Mucosa of rectum (tissue), 2 donors: ENCODE data around the gene PGGHG.
"Not testable (repeated sequence)": the region's sequence is repeated elsewhere in the genome, so short reads cannot be mapped to it uniquely, and the experiment has no call there.

Experiments
- H3K27ac ChIP-seq, 2 donors: one replicate each; pipeline ENCODE4 v1.7.0; 2013; ENCODE audit warnings: inconsistent platforms in 2 of 2, low read depth in 2 of 2, low read length in 2 of 2
- H3K27me3 ChIP-seq, 2 donors: one replicate each; pipeline ENCODE4 v1.7.0; 2013; ENCODE audit warnings: low read length in 2 of 2; ENCODE audit not compliant: control insufficient read depth in 2 of 2, insufficient read depth in 2 of 2
- H3K36me3 ChIP-seq, 2 donors: one replicate each; pipeline ENCODE4 v1.7.0; 2013; ENCODE audit warnings: low read length in 2 of 2; ENCODE audit not compliant: control insufficient read depth in 2 of 2, insufficient read depth in 2 of 2
- H3K4me1 ChIP-seq, 2 donors: one replicate each; pipeline ENCODE4 v1.7.0; 2013; ENCODE audit warnings: low read length in 2 of 2, mild to moderate bottlenecking in 1 of 2; ENCODE audit not compliant: control insufficient read depth in 2 of 2, insufficient read depth in 2 of 2
- H3K4me3 ChIP-seq, 2 donors: one replicate each; pipeline ENCODE4 v1.7.0; 2013; ENCODE audit warnings: low read length in 2 of 2
- H3K9ac ChIP-seq, 2 donors: one replicate each; pipeline ENCODE4 v1.7.0; 2013; ENCODE audit warnings: low read length in 2 of 2, low read depth in 1 of 2, mild to moderate bottlenecking in 1 of 2
- H3K9me3 ChIP-seq, 2 donors: one replicate each; pipeline ENCODE4 v1.7.0; 2013; ENCODE audit warnings: low read length in 2 of 2; ENCODE audit not compliant: control insufficient read depth in 2 of 2
- donor health status: healthy.
- donor health status: Normal muscosa, but diverticular disease.

The PGGHG gene

DNA sequence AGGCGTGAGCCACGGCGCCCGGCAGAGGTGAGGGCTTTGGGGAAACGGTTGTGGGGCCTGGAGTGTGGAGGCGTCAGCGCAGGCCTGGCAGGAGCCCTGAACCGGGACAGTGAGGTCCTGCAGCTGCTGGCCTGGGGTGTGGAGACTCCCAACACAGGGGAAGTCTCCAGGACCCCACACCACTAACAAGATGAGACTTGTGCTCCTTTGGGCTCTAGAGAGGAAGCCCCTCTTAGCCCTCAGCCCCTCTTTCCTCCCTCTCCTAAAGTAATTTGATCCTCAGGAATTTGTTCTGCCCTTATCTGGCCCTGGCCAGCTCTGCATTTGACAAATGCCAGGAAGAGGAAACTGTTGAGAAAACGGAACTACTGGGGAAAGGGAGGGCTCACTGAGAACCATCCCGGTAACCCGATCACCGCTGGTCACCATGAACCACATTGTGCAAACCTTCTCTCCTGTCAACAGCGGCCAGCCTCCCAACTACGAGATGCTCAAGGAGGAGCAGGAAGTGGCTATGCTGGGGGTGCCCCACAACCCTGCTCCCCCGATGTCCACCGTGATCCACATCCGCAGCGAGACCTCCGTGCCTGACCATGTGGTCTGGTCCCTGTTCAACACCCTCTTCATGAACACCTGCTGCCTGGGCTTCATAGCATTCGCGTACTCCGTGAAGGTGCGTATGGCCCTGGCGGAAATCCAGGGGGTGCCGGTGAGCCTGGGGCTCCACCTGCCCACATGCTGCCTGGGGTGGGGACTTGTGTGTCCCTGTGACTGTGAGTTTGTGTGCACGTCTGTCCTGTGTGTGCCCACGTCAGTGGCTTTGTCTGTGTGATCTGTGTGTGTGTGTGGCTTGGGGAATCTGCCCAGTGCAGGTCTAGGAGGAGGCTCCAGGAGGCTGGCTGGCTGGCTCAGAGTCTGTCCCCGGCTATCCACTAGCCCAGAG lies 19.1 kb downstream of the PGGHG start, which contains the start of gene IFITM2:
TSS of gene IFITM2 (plus strand) at position 51 of the 943 bp plus-strand sequence. CDS start at position 428, 377 bp downstream.
- peak within 1 kb of the TSS in 1 of 2 donors; percentile 73 for H3K9ac ChIP-seq
- peaks cover 16 to 27% of the 10 kb centered on the region in 2 donors for H3K4me1 ChIP-seq
- not testable (repeated sequence) for H3K9me3 ChIP-seq, H3K36me3 ChIP-seq, H3K27me3 ChIP-seq
- peak within 1 kb of the TSS; percentile 58 to 71 for H3K4me3 ChIP-seq
- H3K27ac ChIP-seq = peak within 1 kb of the TSS; percentile 79 to 85

DNA sequence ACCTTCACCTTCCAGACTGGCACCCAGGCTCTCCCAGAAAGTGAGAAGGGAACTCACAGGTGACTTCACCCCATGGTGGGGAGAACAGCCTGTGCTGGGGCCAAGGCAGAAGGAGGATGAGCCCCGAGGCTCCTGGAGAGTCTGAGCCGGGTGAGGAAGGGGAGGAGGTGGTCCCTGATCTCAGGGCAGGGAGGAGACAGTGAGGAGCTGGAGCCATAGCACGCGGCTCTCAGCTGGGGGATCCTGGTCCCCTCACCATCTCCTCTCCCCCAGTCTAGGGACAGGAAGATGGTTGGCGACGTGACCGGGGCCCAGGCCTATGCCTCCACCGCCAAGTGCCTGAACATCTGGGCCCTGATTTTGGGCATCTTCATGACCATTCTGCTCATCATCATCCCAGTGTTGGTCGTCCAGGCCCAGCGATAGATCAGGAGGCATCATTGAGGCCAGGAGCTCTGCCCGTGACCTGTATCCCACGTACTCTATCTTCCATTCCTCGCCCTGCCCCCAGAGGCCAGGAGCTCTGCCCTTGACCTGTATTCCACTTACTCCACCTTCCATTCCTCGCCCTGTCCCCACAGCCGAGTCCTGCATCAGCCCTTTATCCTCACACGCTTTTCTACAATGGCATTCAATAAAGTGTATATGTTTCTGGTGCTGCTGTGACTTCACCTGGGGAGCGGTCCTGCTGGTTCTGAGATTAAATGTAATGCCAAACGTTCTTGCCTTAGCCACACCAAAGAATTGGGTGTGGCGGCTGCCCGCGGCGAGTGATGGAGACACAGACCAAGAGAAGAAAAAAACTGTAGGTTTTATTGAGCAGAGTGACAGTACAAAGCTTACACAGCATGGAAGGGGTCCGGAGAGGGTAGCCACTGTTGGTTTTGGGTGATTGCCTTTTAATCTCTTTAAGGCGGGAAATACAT lies 20.1 kb downstream of the PGGHG start:
- peak overlapping the region in 1 of 2 donors; percentile 58 for H3K9ac ChIP-seq
- H3K9me3 ChIP-seq, H3K36me3 ChIP-seq, H3K27me3 ChIP-seq: not testable (repeated sequence)
- H3K27ac ChIP-seq = peak overlapping the region; percentile 45 to 85
- peak overlapping the region; percentile 49 to 69 for H3K4me3 ChIP-seq
- peaks cover 24 to 36% of the 10 kb centered on the region in 2 donors for H3K4me1 ChIP-seq

DNA sequence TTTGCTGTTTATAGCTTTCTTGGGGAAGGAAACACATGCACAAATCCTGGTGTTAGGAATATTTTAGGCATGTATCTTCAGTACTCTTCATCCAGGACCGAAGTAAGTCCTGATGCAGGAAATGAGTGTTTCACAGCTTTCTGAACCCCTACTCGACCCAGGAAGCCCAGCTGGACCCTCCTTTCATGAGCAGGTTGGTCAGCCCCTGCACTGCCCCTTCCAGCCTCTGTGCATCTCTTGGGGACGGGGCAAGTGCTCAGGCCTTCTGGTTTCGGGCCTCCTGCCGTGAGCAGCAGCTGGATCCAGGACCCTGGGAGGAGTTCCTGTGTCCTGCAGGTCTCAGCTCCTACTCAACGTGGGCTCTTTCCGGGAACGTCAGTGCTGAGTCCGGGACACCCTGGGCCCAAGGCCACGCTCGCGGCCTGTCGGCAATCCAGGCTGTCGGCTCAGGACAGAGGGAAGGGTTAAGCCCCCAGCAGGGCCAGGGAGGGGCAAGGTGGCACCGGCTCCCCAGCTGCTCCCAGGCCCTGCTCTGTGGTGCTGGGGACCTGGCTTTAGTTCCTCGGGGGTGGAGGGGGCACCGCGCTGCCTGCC lies 21.1 kb downstream of the PGGHG start:
- peak overlapping the region; percentile 46 to 69 for H3K4me3 ChIP-seq
- peak overlapping the region; percentile 21 to 45 for H3K27ac ChIP-seq
- not testable (repeated sequence) for H3K36me3 ChIP-seq, H3K27me3 ChIP-seq, H3K9me3 ChIP-seq
- peaks cover 24 to 43% of the 10 kb centered on the region in 2 donors for H3K4me1 ChIP-seq
- H3K9ac ChIP-seq = peak overlapping the region; percentile 52 to 56

DNA sequence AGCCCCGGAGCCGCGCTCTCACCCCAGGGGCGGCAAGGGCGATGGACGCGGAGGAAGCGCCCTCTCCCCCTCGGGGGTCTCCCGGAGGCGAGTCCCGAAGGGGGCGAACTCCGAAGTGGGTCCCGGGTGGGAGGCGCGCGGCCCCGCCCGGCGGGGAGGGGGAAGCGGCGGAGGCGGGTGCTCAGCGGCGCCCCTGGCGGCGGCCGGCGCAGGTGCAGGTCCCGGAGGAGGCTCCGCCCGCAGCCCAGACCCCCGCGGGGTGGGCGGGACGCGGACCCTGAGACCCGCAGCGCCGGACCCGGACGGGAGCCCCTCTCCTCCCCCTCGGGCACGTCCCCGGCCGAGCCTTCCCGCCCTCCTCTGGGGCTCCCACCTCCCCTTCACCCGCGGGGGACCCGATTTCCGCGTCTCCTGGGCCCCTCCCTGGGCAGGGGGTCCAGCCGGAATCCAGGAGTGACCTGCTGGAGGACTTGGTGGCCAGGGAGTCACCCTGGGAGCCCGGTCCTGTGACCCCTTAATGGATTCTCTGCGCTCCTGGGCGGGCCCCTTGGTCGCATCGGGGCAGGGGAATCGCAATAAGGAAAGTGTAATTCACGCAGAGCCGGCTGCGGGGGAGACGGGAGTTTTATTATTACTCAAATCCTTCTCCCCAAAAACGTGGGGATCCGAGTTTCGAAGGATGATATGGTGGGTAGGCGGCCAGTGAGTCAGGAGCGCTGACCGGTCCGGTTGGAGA lies 22.3 kb downstream of the PGGHG start:
- H3K27ac ChIP-seq = peak overlapping the region; percentile 81 to 84

DNA sequence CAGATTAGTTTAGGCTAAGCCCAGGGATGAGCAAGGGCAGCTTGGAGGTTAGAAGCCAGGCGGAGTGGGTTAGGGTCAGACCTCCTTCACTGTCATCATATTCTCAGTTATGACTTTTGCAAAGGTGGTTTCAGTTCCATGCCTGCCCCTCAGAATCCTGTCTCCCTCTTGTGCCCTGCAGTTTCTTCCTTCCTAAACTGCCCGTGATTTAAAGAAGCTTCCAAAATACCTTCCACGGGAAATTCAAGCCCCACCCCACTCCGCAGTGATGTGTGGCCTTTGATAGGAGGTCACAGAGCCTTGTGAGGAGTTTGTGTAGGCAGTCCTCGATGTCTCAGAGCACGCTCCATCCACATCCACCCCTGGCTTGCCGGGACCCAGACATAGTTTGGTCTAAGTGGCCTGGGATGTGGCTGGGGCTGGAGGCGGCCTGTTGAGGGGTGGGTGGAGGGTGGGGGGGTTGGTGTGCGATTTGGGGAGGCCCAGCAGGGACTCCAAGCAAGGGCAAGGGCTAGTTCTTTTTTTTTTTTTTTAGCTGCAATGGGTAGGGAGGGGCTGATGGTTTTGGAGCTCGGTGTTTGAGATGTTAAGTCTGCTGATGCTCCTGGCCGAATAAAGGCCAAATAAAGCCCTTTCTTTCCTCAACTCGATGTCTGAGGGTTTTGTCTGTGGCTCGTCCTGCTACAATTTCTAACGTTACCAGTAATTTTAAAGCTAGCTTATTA lies 23.3 kb downstream of the PGGHG start:
- Histone ChIP-seq H3K9ac (peak overlapping the region; percentile 15 to 31), H3K4me1 (peaks cover 22 to 55% of the 10 kb centered on the region in 2 donors), H3K4me3 (peak overlapping the region in 1 of 2 donors; percentile 2), H3K27me3 (no peaks in the 10 kb centered on the region), H3K9me3 (no peaks in the 10 kb centered on the region), H3K27ac (peak overlapping the region; percentile 81 to 84), H3K36me3 (peaks cover 0 to 2% of the 10 kb centered on the region in 2 donors)

More for the DNA sequence above, 22.3 kb downstream of the PGGHG start:
- Histone ChIP-seq H3K9ac (peak overlapping the region in 1 of 2 donors; percentile 31), H3K4me1 (peaks cover 26 to 50% of the 10 kb centered on the region in 2 donors), H3K4me3 (peak overlapping the region; percentile 2 to 38)
- not testable (repeated sequence) for H3K9me3 ChIP-seq, H3K36me3 ChIP-seq, H3K27me3 ChIP-seq

DNA sequence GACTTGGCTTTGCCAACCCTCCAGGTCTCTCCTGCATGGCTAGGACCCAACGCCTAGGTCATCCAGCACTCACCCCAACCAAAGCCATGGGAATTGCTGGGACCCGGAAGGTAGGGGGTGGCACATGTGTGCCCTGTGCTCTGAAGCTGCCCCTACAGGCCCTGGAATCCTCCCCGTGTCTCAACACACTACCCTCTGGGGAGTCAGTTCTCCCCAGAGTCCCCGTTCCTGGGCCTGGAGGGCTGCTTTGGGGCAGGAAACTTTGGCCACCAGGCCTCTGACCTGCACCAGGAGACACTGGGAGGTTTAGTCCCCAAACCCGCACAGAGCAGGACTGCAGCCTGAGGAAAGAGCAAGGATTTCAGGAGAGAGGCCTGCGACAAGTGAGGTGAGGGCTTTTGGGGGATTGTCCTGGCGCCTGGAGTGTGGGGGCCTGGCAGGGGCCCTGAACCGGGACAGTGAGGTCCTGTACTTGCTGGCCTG lies 24.4 kb downstream of the PGGHG start:
- peaks cover 0 to 2% of the 10 kb centered on the region in 2 donors for H3K36me3 ChIP-seq
- H3K4me1 ChIP-seq = peaks cover 22 to 48% of the 10 kb centered on the region in 2 donors
- peak overlapping the region; percentile 81 to 84 for H3K27ac ChIP-seq
- H3K4me3 ChIP-seq = peak overlapping the region; percentile 69 to 82
- no peaks in the 10 kb centered on the region for H3K27me3 ChIP-seq
- H3K9me3 ChIP-seq = no peaks in the 10 kb centered on the region
- H3K9ac ChIP-seq = peak overlapping the region; percentile 76 to 89

DNA sequence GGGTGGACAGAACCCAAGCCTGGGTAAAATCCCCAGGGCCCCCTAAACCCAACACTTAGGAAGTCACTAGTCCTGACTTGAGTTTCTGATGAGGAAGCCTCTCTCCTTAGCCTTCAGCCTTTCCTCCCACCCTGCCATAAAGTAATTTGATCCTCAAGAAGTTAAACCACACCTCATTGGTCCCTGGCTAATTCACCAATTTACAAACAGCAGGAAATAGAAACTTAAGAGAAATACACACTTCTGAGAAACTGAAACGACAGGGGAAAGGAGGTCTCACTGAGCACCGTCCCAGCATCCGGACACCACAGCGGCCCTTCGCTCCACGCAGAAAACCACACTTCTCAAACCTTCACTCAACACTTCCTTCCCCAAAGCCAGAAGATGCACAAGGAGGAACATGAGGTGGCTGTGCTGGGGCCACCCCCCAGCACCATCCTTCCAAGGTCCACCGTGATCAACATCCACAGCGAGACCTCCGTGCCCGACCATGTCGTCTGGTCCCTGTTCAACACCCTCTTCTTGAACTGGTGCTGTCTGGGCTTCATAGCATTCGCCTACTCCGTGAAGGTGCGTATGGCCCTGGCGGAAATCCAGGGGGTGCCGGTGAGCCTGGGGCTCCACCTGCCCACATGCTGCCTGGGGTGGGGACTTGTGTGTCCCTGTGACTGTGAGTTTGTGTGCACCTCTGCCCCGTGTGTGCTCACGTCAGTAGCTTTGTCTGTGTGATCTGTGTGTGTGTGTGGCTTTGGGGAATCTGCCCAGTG lies 25.0 kb downstream of the PGGHG start, which contains the start of gene IFITM1:
TSS of gene IFITM1 (plus strand) at position 254 of the 767 bp plus-strand sequence. CDS start at position 385, 131 bp downstream.
- Histone ChIP-seq H3K9ac (peak within 1 kb of the TSS; percentile 76 to 89), H3K36me3 (peaks cover 0 to 2% of the 10 kb centered on the region in 2 donors), H3K4me1 (peaks cover 22 to 48% of the 10 kb centered on the region in 2 donors), H3K27me3 (no peaks in the 10 kb centered on the region), H3K27ac (peak within 1 kb of the TSS; percentile 81 to 84), H3K4me3 (peak within 1 kb of the TSS; percentile 69 to 82), H3K9me3 (no peaks in the 10 kb centered on the region)

DNA sequence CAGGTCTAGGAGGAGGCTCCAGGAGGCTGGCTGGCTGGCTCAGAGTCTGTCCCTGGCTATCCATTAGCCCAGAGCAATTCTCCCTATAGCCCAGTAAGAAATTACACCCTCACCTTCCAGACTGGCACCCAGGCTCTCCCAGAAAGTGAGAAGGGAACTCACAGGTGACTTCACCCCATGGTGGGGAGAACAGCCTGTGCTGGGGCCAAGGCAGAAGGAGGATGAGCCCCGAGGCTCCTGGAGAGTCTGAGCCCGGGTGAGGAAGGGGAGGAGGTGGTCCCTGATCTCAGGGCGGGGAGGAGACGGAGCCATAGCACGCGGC lies 25.6 kb downstream of the PGGHG start:
- Histone ChIP-seq H3K9ac (peak overlapping the region; percentile 76 to 89), H3K4me1 (peaks cover 22 to 42% of the 10 kb centered on the region in 2 donors), H3K4me3 (peak overlapping the region; percentile 69 to 82), H3K27ac (peak overlapping the region; percentile 81 to 84)
- not testable (repeated sequence) for H3K36me3 ChIP-seq, H3K9me3 ChIP-seq, H3K27me3 ChIP-seq
